Thyroid gland (tissue), 4 donors: Measurements from ENCODE around the gene DAGLA.

Experiments
- POLR2A ChIP-seq, 2 donors: fragments of 450-650 bp; IDR thresholded peaks; one replicate each; pipeline ENCODE4 v1.6.1; 2017; ENCODE audit warnings: antibody characterized with exemption in 2 of 2, mild to moderate bottlenecking in 2 of 2, moderate library complexity in 1 of 2
- TF ChIP-seq, protein P1 (sequence below), 6 experiments: fragments of 200-600 bp in 3 of 6; fragments of 450-650 bp in 3 of 6; sonication (generic) in 3 of 6; IDR thresholded peaks; one replicate each; pipeline ENCODE4 v1.5.1; 2016 to 2019; ENCODE audit warnings: antibody characterized with exemption in 6 of 6, mild to moderate bottlenecking in 2 of 6, inconsistent platforms in 1 of 6, moderate library complexity in 1 of 6

- TF ChIP-seq, protein P1, sequence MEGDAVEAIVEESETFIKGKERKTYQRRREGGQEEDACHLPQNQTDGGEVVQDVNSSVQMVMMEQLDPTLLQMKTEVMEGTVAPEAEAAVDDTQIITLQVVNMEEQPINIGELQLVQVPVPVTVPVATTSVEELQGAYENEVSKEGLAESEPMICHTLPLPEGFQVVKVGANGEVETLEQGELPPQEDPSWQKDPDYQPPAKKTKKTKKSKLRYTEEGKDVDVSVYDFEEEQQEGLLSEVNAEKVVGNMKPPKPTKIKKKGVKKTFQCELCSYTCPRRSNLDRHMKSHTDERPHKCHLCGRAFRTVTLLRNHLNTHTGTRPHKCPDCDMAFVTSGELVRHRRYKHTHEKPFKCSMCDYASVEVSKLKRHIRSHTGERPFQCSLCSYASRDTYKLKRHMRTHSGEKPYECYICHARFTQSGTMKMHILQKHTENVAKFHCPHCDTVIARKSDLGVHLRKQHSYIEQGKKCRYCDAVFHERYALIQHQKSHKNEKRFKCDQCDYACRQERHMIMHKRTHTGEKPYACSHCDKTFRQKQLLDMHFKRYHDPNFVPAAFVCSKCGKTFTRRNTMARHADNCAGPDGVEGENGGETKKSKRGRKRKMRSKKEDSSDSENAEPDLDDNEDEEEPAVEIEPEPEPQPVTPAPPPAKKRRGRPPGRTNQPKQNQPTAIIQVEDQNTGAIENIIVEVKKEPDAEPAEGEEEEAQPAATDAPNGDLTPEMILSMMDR (IDR thresholded peaks at IDR 0.05) = no peak
- TF ChIP-seq POLR2A (IDR thresholded peaks at IDR 0.05) = no peak
Observed at GRCh38 chr11:61667684-61668305, 12.4 kb upstream of the DAGLA start.
